ENCODE data around the gene SLC37A4.
"Not testable (repeated sequence)": the region's sequence is repeated elsewhere in the genome, so short reads cannot be mapped to it uniquely, and the experiment has no call there.

The SLC37A4 gene

DNA sequence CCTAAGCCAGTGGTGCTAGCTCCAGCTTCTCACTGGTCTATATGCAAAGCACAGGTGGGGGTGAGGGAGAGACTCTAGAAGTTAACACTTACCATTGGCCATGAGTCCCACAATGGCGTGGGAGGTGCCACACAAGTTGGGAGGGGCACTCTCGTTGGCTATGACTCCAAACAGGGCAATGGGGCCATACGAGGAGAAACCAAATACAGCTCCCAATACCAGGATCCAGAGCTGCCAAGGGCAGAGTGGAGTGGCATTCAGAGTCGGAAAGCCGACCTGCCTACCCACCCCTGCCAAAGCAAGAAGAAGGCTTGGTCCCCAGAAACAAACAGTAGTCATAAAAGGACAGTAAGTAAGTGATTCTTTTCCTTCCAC is 5.6 kb downstream of the SLC37A4 start:
- DNase-seq (ENCODE audit: low read depth), result no peak
- no peak for TF ChIP-seq CTCF (conservative IDR thresholded peaks at IDR 0.05; ENCODE audit: low read depth, low read length)

GRCh38 chr11:119024430-119025098 is 6.1 kb downstream of the SLC37A4 start:
- DNase-seq (ENCODE audit: low read depth), result no peak
- H3K4me3 ChIP-seq (ENCODE audit: low read depth, low read length), result no peak overlapping the region
- TF ChIP-seq CTCF (conservative IDR thresholded peaks at IDR 0.05; ENCODE audit: low read depth, low read length), result no peak

More for the DNA sequence above, 5.6 kb downstream of the SLC37A4 start:
- no peak overlapping the region for H3K4me3 ChIP-seq (ENCODE audit: low read depth, low read length)

DNA sequence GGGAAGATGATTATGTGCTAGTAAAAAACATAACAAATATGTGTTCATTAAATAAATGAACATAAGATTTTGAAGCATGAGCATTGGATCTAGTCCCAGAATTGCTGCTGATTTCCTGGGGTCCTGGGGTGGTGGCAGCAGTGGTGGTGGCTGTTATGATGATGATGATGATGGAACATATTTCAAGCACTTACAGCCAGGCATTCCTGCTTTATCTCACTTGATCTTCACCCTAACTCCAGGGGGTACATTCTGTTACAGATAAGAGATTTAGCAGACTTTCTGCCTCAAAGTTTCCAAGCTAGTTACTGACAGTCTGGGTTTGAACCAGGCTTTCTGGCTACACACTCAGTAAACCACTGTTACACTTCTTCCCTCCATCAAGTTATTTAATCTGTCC is 6.9 kb downstream of the SLC37A4 start:
- TF ChIP-seq CTCF (conservative IDR thresholded peaks at IDR 0.05; ENCODE audit: low read depth, low read length), result no peak
- DNase-seq (ENCODE audit: low read depth), result peak; percentile 86
- H3K4me3 ChIP-seq (ENCODE audit: low read depth, low read length), result no peak overlapping the region

GRCh38 chr11:119021631-119022030 is 9.0 kb downstream of the SLC37A4 start:
- H3K4me3 ChIP-seq (ENCODE audit: low read depth, low read length), result no peak overlapping the region
- TF ChIP-seq CTCF (conservative IDR thresholded peaks at IDR 0.05; ENCODE audit: low read depth, low read length), result no peak
- DNase-seq (ENCODE audit: low read depth), result no peak

DNA sequence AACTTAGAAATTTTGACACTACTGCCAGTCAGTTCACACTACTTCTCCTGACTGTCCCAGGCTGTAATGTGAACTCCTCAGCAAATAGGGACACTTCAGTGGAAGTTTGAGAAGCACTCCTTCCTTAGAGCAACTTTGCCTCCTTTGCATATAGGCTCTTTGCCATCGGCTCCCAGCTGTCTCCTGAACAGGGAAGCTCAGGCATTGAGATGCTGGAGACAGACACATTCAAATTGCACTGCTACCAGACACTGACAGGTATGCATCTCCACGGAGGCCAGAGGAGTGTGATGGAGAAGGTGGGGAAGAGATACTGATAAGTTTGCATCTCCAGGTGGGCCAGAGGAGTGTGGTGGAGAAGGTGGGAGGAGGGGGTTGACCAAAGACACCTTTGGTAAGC is 10.7 kb downstream of the SLC37A4 start:
- peak overlapping the region; percentile 68 for H3K4me3 ChIP-seq (ENCODE audit: low read depth, low read length)
- TF ChIP-seq CTCF (conservative IDR thresholded peaks at IDR 0.05; ENCODE audit: low read depth, low read length), result no peak
- no peak for DNase-seq (ENCODE audit: low read depth)

DNA sequence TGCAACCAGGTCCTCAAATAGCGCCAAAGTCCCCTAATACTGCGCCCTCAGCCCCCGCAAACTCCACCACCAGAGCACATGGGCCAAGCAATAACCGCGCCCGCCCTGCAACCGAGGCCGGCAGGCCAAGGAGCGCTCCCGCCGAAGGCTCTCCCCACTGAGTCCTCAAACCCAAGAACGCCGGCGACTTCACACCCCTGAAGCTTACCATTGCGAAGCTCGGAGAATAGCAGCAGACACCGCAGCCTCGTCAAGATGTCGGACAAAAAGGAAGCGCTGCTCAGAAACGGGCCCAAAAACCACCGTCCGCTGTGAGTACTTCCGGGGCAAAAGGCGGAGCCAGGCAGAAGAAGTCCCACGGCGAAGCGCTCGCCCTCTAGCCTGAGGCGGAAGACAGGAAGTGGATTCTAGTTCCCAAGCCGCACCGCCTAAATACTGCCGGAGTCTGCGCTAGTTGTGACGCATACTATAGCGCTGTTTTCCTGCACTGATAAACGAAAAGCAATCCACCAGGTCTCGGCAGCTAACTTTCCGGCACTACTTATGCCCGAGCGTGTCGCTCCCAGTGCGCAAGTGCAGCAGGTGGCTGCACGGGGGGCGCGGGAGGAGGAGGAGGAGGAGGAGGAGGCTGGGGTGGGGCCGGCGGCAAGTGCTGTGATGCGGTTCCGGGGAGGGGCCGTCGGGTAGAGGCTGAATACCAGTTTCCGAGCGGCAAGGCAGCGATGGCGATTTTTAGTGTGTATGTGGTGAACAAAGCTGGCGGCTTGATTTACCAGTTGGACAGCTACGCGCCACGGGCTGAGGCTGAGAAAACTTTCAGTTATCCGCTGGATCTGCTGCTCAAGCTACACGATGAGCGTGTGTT is 12.4 kb downstream of the SLC37A4 start, which contains the start of the genes RPS25 and TRAPPC4:
RPS25 (minus strand) TSS at position 270 of the 865 bp plus-strand sequence; CDS start at position 211, 59 bp downstream.
TRAPPC4 (plus strand) TSS at position 693 of the 865 bp plus-strand sequence; CDS start at position 723, 30 bp downstream.
- DNase-seq (ENCODE audit: low read depth), result peak; percentile 97
- peak within 1 kb of the TSS; percentile 68 for H3K4me3 ChIP-seq (ENCODE audit: low read depth, low read length)
- peak; percentile 14 for TF ChIP-seq CTCF (conservative IDR thresholded peaks at IDR 0.05; ENCODE audit: low read depth, low read length)

- DNase-seq (ENCODE audit: low read depth), result not testable (repeated sequence)
These were observed 13.3 kb downstream of the SLC37A4 start for GRCh38 chr11:119017377-119017776.

More at GRCh38 chr11:119017377-119017776, 13.3 kb downstream of the SLC37A4 start:
- peak overlapping the region; percentile 68 for H3K4me3 ChIP-seq (ENCODE audit: low read depth, low read length)
